GM21786 (cell line): ENCODE data around the gene HRC.
"Not testable (repeated sequence)": the region's sequence is repeated elsewhere in the genome, so short reads cannot be mapped to it uniquely, and the experiment has no call there.

Experiments
- ATAC-seq: cut with Tn5 transposase; IDR thresholded peaks from one replicate; pipeline ENCODE4 v1.9.1; 2021; ENCODE audit not compliant: unreplicated experiment

HRC gene, protein sequence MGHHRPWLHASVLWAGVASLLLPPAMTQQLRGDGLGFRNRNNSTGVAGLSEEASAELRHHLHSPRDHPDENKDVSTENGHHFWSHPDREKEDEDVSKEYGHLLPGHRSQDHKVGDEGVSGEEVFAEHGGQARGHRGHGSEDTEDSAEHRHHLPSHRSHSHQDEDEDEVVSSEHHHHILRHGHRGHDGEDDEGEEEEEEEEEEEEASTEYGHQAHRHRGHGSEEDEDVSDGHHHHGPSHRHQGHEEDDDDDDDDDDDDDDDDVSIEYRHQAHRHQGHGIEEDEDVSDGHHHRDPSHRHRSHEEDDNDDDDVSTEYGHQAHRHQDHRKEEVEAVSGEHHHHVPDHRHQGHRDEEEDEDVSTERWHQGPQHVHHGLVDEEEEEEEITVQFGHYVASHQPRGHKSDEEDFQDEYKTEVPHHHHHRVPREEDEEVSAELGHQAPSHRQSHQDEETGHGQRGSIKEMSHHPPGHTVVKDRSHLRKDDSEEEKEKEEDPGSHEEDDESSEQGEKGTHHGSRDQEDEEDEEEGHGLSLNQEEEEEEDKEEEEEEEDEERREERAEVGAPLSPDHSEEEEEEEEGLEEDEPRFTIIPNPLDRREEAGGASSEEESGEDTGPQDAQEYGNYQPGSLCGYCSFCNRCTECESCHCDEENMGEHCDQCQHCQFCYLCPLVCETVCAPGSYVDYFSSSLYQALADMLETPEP

DNA sequence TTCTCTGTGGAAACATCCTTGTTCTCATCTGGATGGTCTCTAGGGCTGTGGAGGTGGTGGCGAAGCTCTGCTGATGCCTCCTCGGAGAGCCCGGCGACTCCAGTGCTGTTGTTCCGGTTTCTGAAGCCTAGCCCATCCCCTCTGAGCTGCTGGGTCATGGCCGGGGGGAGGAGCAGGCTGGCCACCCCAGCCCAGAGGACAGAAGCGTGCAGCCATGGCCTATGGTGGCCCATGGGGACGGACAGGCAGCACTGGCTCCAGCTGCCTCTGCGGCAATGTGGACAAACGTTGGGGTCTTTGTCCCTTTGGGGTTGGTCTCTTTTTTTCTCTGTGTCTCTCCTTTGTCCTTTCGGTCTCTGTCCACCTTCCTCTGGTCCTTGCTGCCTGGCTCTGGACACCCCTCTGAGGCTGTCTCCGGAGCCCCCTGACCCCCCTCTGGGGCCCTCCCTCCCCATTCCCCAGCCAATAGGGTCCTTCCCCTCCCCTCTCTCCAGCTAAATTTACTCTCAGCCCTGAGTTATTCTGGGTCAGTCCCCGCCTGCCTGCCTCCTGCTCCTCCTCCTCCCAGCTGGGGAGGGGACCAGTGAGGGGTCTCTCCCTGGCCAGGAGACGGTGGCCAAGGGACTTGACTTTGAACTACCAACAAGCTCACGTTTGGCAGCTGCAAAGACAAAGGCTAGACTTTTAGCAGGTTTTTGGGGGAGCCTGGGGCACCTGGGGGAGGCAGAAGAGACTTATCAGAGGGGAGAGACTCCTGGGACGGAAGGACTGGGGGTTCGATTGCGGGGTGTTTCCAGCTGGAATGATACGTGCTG, at the start of gene HRC:
HRC (minus strand) TSS at position 392 of the 815 bp plus-strand sequence; CDS start at position 233, 159 bp downstream.
- ATAC-seq: no peak

DNA sequence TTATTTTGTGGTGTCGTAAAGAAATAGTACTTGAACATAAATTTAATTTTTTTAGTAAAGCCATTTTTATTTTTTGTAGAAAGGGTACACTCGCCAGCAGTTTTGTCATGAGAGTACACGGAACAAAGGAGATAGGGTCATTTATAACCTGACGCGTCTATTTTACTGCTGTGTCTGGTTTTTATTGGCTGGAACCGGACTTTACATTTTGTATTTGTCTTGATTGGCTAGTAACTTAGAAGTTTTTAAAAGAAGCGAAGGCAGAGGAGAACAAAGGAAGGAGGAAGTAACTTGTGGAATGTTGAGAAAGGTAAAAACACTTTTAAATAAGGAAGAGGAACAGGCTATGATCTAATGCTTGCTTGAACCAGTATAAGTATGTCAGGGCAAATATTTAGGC, 45.8 kb upstream of the HRC start:
- no peak for ATAC-seq

DNA sequence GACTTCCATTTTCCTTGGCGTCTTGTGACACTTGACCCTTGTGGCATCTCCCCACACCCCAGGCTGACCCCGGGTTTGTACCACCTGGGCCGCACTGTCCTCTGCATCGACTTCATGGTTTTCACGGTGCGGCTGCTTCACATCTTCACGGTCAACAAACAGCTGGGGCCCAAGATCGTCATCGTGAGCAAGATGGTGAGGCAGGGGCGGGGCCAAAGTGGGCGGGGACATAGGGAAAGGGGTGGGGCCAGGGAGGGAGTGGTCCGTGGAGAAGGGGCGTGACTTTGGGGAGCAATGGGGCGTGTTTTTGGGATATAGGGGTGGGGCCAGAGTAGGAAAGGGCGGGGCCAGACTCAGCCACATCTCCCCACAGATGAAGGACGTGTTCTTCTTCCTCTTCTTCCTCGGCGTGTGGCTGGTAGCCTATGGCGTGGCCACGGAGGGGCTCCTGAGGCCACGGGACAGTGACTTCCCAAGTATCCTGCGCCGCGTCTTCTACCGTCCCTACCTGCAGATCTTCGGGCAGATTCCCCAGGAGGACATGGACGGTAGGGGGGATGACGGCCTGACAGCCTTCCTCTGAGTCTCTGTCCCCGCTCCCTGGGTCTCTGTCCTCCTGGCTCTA, 45.2 kb upstream of the HRC start:
- no peak for ATAC-seq

DNA sequence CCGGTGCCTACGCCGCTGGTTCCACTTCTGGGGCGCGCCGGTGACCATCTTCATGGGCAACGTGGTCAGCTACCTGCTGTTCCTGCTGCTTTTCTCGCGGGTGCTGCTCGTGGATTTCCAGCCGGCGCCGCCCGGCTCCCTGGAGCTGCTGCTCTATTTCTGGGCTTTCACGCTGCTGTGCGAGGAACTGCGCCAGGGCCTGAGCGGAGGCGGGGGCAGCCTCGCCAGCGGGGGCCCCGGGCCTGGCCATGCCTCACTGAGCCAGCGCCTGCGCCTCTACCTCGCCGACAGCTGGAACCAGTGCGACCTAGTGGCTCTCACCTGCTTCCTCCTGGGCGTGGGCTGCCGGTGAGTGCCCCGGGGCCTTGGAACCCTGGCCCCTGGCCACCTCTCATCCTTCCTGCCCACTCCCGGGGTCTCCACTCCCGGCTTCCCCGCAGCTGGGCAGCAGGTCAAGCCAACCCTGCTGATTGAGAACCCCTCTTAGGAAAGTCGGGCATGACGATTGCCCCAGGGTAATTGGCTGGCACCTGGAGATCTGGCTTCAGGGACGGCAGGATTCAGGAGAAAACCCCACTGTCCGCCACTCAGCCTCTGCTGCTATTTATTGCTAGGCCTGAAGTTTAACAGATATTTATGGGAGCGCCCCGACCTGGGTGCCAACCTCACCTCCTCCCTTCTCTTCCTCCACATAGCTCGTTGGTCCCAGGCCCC, 41.5 kb upstream of the HRC start:
- no peak for ATAC-seq

DNA sequence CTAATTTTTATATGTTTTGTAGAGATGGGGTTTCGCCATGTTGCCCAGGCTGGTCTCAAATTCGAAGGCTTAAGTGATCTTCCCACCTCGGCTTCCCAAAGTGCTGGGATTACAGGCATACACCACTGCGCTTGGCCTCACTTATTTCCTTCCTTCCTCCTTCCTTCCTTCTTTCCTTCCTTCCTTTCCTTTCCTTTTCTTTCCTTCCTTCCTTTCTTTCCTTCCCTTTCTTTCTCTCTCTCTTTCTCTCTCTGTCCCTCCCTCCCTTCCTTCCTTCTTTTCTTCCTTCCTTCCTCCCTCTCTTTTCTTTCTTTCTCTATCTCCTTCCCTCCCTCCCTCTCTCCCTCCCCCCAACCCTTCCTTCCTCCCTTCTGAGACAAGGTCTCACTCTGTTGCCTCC, 39.2 kb upstream of the HRC start:
- no peak for ATAC-seq

DNA sequence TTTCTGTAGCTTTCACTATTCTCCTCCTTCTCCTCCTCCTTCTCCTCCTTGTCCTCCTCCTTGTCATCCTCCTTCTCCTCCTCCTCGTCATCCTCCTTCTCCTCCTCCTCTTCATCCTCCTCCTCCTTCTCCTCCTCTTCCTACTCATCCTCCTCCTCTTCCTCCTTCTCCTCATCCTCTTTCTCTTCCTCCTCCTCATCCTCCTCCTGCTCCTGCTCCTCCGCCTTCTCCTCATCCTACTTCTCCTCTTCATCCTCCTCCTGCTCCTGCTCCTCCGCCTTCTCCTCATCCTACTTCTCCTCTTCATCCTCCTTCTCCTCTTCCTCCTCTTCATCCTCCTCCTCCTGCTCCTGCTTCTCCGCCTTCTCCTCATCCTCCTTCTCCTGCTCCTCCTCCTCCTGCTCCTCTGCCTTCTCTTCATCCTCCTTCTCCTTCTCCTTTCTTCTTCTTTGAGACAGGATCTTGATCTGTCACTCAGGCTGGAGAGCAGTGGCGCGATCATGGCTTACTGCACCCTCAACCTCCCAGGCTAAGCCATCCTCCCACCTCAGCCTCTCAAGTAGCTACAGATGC, 38.7 kb upstream of the HRC start:
- no peak for ATAC-seq

DNA sequence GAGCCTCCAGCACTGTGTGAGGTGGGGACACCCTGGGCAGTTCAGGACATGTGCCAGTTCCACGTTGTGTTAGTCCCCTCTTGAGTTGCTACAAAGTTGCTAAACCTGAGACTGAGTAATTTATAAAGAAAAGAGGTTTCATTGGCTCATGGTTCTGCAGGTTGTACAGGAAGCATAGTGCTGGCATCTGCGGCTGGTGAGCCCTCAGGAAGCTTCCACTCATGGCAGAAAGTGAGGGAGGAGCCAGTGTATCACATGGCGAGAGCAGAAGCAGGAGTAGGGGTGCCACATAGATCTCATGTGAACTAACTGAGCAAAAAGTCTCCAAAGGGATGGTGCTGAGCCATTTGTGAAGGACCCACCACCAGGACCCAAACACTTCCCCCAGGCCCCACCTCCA, 35.6 kb upstream of the HRC start:
- no peak for ATAC-seq

DNA sequence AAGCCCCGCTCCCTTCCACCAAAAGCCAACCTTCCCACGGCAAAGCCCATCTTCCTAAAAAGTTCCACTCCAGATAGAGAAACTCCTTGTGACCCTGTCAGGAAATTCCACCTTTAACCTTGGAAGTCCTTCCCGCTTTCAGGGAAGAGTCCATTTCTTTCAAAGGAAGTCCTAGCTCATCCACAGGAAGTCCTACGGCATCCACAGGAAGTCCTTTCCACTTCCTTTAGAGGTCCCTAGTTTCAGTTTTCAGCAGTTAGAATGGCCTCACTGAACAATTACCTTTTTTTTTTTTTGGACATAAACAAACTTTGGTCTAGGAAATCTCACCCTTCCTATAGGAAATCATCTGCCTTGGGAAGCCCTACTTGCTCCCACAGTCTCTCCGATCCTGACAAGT, 34.1 kb upstream of the HRC start:
- ATAC-seq: no peak

DNA sequence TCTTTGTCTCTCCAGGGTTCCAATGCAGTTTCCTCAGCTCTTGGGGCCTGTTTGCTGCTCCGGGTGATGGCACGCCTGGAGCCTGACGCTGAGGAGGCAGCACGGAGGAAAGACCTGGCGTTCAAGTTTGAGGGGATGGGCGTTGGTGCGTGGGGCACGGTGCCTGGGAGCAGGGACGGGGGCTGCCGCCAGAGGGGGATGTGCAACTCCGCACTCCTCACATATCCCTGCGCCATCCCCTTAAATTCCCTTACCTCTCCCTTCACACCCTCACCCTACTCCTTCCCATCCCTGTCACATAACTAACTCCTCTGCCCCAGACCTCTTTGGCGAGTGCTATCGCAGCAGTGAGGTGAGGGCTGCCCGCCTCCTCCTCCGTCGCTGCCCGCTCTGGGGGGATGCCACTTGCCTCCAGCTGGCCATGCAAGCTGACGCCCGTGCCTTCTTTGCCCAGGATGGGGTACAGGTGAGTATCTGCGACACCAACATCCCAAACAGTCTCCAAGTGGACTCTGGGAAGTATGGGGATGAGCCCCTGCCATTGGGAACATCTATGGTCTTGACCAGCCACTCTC, 33.5 kb upstream of the HRC start:
- ATAC-seq: no peak

DNA sequence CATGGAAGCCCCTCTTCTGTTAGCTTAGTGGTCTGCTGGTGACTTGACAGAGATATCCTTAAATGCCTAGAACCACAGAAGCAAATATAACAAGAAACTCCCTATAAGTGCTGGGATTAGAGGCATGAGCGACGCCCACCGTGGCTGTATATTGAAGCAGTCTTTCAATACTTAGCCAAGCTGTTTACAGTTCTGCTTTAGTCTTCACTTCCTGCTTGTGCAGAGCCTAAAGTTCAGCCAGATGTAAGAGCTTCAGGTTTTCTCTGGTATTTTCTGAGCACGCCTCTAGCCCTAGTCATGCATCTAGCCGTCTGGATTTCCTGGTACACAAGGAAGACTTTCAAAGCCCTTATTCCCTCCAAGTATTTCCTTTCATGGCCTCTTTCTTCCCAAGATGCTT, 30.9 kb upstream of the HRC start:
- no peak for ATAC-seq

DNA sequence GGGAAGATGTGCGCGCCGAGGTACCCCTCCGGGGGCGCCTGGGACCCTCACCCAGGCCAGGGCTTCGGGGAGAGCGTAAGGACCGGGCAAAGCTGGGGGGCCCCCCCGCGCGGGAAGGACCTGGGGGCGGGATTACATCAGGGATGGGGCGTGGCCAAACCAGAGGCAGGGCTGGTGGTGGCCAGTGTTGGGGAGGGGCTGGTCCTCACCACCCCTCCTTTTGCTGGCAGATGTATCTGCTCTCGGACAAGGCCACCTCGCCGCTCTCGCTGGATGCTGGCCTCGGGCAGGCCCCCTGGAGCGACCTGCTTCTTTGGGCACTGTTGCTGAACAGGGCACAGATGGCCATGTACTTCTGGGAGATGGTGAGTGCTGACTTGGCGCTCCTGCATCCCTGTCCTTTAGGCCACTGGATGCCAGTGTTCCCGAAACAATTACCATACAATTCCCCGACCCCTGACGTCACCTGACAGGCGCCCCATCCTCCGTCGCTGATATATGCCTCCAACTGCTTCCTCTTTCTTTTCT, 27.7 kb upstream of the HRC start:
- no peak for ATAC-seq

DNA sequence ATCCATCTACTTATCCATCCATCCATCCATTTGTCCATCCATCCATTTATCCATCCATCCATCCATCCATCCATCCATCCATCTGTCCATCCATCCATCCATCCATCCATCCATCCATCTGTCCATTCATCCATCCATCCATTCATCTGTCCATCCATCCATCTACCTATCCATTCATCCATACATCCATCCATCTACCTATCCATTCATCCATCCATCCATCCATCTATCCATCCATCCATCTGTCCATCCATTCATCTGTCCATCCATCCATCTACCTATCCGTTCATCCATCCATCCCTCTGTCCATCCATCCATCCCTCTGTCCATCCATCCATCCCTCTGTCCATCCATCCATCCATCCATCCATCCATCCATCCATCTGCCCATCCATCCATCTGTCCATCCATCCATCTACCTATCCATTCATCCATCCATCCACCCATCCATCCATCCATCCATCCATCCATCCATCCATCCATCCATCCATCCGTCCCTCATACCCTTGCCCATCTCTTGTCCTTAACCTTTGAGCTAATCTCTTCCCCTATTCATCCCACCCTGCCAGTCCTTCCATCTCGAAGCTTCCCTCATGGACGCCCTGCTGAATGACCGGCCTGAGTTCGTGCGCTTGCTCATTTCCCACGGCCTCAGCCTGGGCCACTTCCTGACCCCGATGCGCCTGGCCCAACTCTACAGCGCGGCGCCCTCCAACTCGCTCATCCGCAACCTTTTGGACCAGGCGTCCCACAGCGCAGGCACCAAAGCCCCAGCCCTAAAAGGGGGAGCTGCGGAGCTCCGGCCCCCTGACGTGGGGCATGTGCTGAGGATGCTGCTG, 27.0 kb upstream of the HRC start:
- ATAC-seq: not testable (repeated sequence)

DNA sequence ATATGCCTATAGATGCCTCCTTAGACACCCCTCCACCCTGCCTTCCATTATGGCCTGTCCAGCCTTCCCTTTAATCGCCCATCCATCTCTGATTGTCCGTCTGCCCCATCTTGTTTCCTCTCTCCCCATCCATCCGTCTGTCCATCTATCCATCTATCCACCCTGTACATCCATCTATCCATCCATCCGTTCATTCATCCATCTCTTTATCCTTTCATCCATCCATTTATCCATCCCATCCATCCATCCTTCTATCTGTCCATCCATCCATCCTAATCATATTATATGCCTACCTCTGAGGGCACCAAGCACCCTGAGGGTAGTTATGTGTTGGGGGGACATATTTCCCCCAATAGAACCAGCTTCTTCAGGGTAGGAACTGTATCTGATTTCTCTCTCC, 25.5 kb upstream of the HRC start:
- ATAC-seq: no peak

DNA sequence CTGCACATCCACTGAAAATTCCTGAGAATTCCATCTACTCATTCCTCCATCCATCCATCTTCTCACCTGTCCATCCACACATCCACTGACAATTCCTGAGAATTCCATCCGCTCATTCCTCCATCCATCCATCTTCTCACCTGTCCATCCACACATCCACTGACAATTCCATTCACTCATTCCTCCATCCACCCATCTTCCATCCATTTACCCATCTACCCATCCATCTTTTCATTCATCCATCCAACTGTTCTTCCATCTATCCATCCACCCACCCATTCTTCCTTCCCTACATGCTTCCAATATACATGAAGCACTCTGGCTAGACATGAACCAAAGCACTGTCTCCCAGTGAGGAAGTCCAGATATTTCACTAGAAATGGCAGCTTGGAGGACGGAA, 18.0 kb upstream of the HRC start:
- ATAC-seq: no peak

DNA sequence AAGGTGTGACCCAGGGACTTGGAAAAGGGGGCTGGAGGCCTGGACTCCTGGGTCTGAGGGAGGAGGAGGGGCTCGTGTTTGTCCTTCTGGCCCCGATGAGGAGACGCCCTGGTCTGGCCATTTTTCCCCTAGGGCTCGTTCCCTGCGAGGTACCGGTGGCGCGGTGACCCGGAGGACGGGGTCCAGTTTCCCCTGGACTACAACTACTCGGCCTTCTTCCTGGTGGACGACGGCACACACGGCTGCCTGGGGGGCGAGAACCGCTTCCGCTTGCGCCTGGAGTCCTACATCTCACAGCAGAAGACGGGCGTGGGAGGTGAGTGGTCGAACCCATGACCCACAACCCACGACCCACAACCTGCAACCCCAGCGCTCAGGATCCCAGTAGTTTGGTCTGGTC, 13.2 kb upstream of the HRC start:
- no peak for ATAC-seq

DNA sequence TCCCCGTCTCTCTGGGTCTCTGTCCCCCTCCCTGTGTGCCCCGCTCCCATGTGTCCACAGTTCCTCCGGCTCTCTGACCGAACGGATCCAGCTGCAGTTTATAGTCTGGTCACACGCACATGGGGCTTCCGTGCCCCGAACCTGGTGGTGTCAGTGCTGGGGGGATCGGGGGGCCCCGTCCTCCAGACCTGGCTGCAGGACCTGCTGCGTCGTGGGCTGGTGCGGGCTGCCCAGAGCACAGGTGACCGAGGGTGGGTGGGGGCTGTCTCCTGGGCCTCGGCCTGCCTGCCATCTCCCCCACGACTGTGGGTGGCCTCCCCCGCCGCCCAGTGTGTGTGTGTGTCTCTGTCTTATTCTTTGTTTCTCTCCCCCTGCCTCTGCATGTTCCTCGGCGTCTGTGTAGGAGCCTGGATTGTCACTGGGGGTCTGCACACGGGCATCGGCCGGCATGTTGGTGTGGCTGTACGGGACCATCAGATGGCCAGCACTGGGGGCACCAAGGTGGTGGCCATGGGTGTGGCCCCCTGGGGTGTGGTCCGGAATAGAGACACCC, 12.7 kb upstream of the HRC start:
- ATAC-seq: no peak

DNA sequence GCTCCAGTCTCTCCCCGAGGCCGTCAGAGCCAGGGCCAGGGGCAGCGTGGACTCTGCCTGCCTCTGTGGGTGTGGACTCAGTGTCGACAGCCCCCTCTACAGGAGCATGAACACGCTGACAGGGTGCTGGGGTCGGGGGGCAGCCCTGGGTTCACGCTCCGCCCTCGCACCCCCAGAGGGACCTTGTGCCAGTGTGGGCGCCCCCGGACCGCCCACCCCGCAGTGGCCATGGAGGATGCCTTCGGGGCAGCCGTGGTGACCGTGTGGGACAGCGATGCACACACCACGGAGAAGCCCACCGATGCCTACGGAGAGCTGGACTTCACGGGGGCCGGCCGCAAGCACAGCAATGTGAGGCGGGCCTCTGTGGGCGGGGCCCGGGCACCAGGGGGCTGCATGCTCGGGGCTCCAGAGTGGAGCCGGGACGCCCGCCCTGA, 10.7 kb upstream of the HRC start:
- ATAC-seq: no peak

DNA sequence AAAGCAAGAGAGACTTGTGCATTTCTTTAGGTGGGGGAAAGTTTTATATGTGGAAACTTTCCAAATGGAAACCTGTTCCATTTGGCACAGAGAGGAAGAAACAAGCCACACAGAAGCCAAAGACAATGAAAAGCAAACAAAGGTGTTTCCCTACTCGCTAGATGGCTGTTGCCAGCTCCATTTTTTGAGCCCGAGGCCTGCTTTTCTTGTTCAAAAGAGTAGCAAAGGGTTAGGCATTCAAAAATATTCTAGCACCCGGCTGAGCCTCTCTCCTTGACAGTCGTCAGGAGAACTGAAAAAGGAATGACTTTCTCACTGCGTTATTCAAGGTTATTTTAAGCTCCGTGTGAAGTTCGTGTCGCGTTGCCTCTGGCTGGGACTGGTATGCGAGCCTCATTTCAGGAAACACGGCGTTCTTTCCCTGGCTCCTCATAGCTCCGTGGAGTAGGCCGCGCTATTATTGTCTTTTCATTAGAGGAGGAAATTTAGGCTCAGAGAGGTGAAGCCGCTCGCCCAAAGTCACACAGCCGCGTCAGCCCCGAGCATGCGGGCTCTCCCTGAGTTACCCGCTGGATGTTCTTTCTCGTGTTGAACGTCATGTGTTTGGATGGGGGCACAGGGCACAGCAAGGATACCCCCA, 10.0 kb upstream of the HRC start:
- ATAC-seq: no peak
